GM13977 (cell line): Measurements from ENCODE around the gene LGR5.

ENCODE experiments used
- DNase-seq: peaks from one replicate; pipeline ENCODE4 v3.0.0; 2012; ENCODE audit warnings: low spot score
- CTCF ChIP-seq: IDR thresholded peaks from 2 replicates; pipeline ENCODE4 v1.5.1; 2012; ENCODE audit warnings: mild to moderate bottlenecking, control low read depth; ENCODE audit not compliant: insufficient read depth; ENCODE audit errors: extremely low read depth, missing control alignments
- in situ Hi-C: fragments of 300-500 bp; cut with MboI; formaldehyde crosslinking; loops from one replicate; pipeline ENCODE4 v1.12.0; 2022; ENCODE audit warnings: low sequenced_read_pairs, low pct_unique_long_range_greater_than_20kb, mixed read lengths, inconsistent platforms; ENCODE audit not compliant: unreplicated experiment

LGR5 gene

GRCh38 chr12:71455028-71455737 is 15.6 kb downstream of the LGR5 start:
- TF ChIP-seq CTCF: no peak
- DNase-seq: no peak
- in situ Hi-C loops: no loop called here

GRCh38 chr12:71456316-71456715 is 16.7 kb downstream of the LGR5 start:
- DNase-seq: no peak
- in situ Hi-C loops: no loop called here
- TF ChIP-seq CTCF: no peak

GRCh38 chr12:71456990-71457389 is 17.4 kb downstream of the LGR5 start:
- in situ Hi-C loops: no loop called here

GRCh38 chr12:71460318-71460717 is 20.7 kb downstream of the LGR5 start:
- DNase-seq: no peak
- in situ Hi-C loops: no loop called here
- TF ChIP-seq CTCF: no peak

More at GRCh38 chr12:71456990-71457389, 17.4 kb downstream of the LGR5 start:
- no peak for TF ChIP-seq CTCF
- DNase-seq: no peak

- no peak for DNase-seq
- no peak for TF ChIP-seq CTCF
- in situ Hi-C loops: no loop called here
Measured at GRCh38 chr12:71460850-71461609, 21.4 kb downstream of the LGR5 start.

- no peak for DNase-seq
- TF ChIP-seq CTCF: no peak
- in situ Hi-C loops: no loop called here
Measured at GRCh38 chr12:71461787-71462328, 22.3 kb downstream of the LGR5 start.
